Glomerular visceral epithelial cell (primary cell): ENCODE results near the gene TMEM127.
"Not testable (repeated sequence)": the region's sequence is repeated elsewhere in the genome, so short reads cannot be mapped to it uniquely, and the experiment has no call there.

Experiments used
- DNase-seq: peaks from one replicate; pipeline ENCODE4 v3.0.0-alpha.2; 2016; ENCODE audit errors: extremely low spot score

Gene TMEM127

GRCh38 chr2:96241227-96241626 is 24.6 kb downstream of the TMEM127 start:
- no peak for DNase-seq

- no peak for DNase-seq
Observed at GRCh38 chr2:96240341-96241038, 25.3 kb downstream of the TMEM127 start.

DNA sequence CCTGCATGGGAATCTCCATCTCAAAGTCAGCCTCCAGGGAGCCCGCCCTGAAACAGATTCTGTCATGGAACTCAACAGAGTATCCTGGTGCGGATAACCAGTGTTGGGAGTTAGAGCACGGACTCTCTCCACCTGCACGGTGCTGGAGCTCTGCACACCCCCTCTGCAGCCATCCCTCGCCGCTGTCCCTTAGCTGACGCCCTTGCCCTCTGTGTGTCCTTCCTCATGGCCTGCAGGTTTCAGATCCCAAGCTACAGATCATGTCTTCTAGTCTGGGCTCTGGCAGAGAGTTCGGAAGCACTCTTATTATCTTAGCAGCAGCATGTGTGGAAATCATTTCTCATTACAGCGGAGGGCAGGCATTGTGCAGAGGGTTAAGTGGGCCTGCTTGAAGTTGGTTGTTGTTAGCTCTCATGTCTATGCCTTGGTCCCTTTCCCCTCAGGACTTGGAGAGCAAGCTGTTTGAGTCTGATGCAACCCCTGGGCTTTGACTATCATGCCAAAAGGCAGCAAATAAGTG is 26.0 kb downstream of the TMEM127 start:
- DNase-seq = no peak

DNA sequence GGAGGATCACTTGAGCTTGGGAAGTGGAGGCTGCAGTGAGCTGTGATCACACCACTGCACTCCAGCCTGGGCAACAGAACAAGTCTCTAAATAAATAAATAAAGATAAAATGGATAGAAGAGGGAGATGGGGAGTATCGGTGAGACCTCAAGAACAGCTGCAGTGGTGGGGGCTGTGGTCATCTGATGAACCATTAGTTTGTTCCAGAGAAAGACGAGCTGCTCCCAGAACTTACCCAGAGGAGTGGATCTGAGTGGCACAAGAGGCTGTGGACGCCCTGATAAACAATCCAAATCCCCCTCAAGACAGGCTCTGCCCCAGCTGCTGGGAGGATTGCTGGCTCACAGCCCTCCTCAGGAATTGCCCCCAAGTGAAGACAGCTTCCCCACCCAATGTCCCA is 26.7 kb downstream of the TMEM127 start:
- DNase-seq = no peak

DNA sequence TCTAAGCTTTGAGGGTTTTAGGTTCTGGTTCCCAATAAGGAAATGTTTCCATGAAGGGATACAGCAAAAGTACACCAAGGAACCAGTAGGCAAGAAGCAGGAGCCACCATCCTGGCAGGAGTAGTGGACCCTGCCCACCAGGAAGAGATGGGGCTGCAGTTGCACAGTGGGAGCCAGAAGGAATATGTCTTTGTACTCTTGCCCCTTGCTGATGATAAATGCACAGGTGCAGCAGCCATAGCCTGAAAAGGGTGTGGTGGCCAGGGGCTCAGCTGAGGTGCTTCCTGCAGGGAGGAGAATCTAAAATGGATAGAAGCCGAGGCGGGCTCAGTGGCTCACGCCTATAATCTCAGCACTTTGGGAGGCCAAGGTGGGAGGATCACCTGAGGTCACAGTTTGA is 27.5 kb downstream of the TMEM127 start:
- no peak for DNase-seq

GRCh38 chr2:96236882-96237281 is 28.9 kb downstream of the TMEM127 start:
- DNase-seq = no peak

- DNase-seq = no peak
Observed at GRCh38 chr2:96233880-96234316, 31.9 kb downstream of the TMEM127 start.

DNA sequence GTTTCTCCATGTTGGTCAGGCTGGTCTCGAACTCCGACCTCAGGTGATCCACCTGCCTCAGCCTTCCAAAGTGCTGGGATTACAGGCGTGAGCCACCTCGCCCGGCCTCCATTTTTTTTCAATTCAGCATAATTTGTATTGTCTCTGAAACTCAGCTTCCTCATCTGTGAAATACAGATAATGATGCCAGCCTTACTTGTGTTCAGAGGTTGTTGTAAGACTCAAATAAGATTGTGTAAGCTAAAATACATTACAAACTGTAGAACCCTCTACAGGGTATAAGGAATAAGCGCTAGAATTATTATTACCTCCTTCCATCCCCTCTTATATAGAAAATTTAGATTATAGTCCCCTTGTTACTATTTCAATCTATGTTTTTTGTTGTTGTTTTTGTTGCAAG is 32.4 kb downstream of the TMEM127 start:
- no peak for DNase-seq

GRCh38 chr2:96231316-96231715 is 34.5 kb downstream of the TMEM127 start:
- no peak for DNase-seq

- DNase-seq = no peak
Observed at GRCh38 chr2:96225016-96225533, 40.7 kb downstream of the TMEM127 start.

DNA sequence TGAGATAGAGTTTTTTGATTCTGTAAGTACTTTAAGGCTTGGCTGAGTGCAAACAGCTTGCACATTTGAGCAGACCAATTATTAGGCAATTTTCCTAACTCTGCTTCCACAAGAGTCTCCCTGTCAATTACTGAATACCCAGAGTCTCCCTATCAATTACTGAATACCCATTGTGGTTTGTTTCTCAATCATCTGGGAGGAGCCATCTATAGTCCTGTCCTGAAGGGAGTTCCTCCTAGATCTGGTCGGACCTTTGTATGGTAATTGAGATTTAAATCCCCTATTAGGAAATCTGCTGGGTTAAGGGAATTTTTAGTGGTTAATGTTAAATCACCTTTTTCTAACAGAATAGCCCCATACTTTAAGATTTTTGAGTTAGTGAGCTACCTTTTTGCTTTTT is 44.7 kb downstream of the TMEM127 start:
- DNase-seq = not testable (repeated sequence)

- not testable (repeated sequence) for DNase-seq
Observed at GRCh38 chr2:96219959-96220358, 45.8 kb downstream of the TMEM127 start.

GRCh38 chr2:96218508-96219131 is 47.2 kb downstream of the TMEM127 start:
- DNase-seq = no peak

GRCh38 chr2:96214554-96214953 is 51.2 kb downstream of the TMEM127 start:
- no peak for DNase-seq

- DNase-seq = no peak
Observed at GRCh38 chr2:96213379-96213778, 52.4 kb downstream of the TMEM127 start.

DNA sequence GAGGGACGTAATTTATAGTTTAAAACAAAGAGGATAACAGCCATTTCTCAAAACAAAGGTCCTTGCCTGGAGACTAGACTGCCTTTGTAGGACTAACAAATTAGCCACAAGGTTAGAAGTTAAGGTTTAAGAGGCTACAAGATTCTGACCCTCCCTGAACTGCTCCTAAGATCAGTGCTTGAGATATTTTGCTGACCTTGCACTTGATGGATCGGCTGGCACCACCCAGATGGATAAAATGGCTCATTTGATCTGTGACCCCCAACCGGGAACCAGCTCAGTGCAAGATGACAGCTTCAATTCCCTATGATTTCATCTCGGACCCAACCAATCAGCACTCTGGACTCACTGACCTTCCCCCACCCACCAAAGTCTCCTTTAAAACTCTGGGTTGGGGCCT is 53.5 kb downstream of the TMEM127 start:
- no peak for DNase-seq

DNA sequence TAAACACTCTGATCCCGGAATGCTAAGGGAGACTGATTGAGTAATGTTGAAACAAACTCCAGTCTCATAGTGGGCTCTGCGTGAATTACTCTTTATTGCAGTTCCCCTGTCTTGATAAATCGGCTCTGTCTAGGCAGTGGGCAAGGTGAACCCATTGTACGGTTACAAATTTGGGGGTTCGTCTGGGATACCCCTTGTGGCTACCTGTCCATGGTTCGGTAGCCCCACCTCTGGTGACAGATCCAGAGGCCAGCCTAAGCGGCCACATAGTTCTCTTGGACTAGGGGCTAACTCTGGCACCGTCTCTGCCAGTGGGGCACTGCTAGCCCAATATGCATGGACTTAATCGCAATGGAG is 56.1 kb downstream of the TMEM127 start:
- no peak for DNase-seq

- no peak for DNase-seq
Observed at GRCh38 chr2:96209011-96209728, 56.6 kb downstream of the TMEM127 start.

DNA sequence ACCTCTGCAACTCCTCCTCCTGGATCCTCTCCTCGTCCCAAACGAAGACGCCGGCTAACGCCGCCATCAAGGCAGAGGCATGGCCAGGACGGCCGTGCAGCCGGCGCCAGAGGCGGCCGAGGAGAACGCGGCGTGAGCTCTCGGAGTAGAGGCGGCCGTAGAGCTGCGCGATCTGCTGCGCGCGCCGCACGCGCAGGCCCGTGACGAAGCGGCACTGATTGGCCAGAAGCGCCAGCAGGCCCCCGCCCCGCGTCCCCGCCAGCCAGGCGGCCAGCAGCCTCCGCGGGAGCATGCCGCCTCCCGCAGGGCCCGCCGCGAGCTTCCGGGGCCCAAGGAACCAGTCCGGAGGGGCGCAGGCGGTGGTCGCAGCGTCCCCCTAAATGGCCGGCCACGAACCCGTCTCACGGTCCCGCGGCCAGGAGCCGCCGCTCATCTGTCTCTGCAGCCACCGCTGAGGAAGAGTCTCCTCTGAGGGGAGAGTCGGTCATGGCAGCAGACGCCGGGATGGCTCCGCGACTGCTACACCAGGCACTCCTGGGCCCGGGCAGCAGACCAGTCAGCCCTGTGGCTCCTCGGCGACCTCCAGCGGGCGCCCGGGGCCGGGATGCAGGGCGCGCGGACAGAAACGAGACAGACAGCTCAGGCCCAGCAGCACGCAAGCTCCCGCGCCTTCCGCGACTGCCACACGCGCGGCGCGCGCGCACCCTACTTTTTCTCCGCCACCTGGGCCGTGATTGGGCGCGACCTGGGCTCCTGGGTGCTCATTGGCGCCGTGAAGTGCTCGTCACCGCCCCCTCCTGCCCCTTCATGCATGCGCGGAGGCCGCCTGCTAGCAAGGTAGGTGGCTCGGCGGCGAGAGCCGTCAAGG is 57.4 kb downstream of the TMEM127 start, which contains the start of gene STARD7:
TSS of gene STARD7 (minus strand) at position 685 of the 868 bp plus-strand sequence. CDS start at position 292, 393 bp downstream.
- DNase-seq = peak; percentile 99

- no peak for DNase-seq
Observed at GRCh38 chr2:96207774-96208142, 58.0 kb downstream of the TMEM127 start.

- DNase-seq = no peak
Observed at GRCh38 chr2:96207073-96207773, 58.6 kb downstream of the TMEM127 start.
